IMR-90 (cell line): ENCODE results near the gene CIAO2B. TPM values are rescaled to one million over a fixed set of nuclear protein-coding genes. Genes with fewer than 3 reads are reported as not detected.

Source experiments
- ATAC-seq: fragments of 200-7000 bp; cut with Tn5 transposase; 2 replicates; pipeline ENCODE4 v1.9.1; 2020; ENCODE audit warnings: low read depth, mild to moderate bottlenecking, moderate library complexity
- BruUV-seq: library from RNA; stranded (reverse); fragments of 400-500 nt; replicated peaks from 2 replicates; lab custom pipeline; 2021; lab: Mats Ljungman, UMichigan
- CTCF ChIA-PET: fragments of 300-600 bp; formaldehyde crosslinking; extraction: SDS; loops from one replicate; lab custom pipeline; 2021; ENCODE audit warnings: antibody characterized with exemption; lab: Yijun Ruan, JAX
- POLR2A ChIA-PET: fragments of 300-600 bp; sonication (Branson Sonifier 250); formaldehyde crosslinking; loops from one replicate; lab custom pipeline; 2022; ENCODE audit warnings: antibody characterized with exemption; ENCODE audit not compliant: unreplicated experiment; lab: Charles Lee
- DNase-seq: peaks from one replicate; pipeline ENCODE4 v3.0.0; 2013
- H2AFZ ChIP-seq: replicated peaks from 2 replicates; pipeline ENCODE3; 2013; ENCODE audit warnings: low read length, mild to moderate bottlenecking; ENCODE audit not compliant: poor library complexity
- H2AK5ac ChIP-seq: 2 replicates; pipeline ENCODE4 v1.6.1; 2013; ENCODE audit warnings: low read depth, low read length, inconsistent platforms
- H2AK9ac ChIP-seq: replicated peaks from 2 replicates; pipeline ENCODE3; 2013; ENCODE audit warnings: mild to moderate bottlenecking, low read depth, low read length, moderate library complexity; ENCODE audit not compliant: poor library complexity
- H2BK120ac ChIP-seq: 2 replicates; pipeline ENCODE4 v1.6.1; 2013; ENCODE audit warnings: low read depth, low read length, inconsistent platforms
- H2BK15ac ChIP-seq: 3 replicates; pipeline ENCODE4 v1.6.1; 2013; ENCODE audit warnings: low read depth, low read length, inconsistent platforms
- H2BK20ac ChIP-seq: 2 replicates; pipeline ENCODE4 v1.6.1; 2013; ENCODE audit warnings: low read depth, mild to moderate bottlenecking, inconsistent platforms, low read length, moderate library complexity
- H2BK5ac ChIP-seq: 2 replicates; pipeline ENCODE4 v1.6.1; 2013; ENCODE audit warnings: mild to moderate bottlenecking, low read depth, low read length, inconsistent platforms; ENCODE audit not compliant: poor library complexity, severe bottlenecking
- H3K14ac ChIP-seq: replicated peaks from 2 replicates; pipeline ENCODE4 v1.6.1; 2013; ENCODE audit warnings: low read depth, low read length, inconsistent platforms
- H3K18ac ChIP-seq: 2 replicates; pipeline ENCODE4 v1.6.1; 2013; ENCODE audit warnings: low read depth, low read length, control low read depth
- H3K23ac ChIP-seq: 2 replicates; pipeline ENCODE4 v1.6.1; 2013; ENCODE audit warnings: low read depth, low read length, inconsistent platforms
- H3K27ac ChIP-seq: 2 replicates; pipeline ENCODE4 v1.5.1; 2013; ENCODE audit warnings: mild to moderate bottlenecking, control low read depth, low read length; ENCODE audit not compliant: insufficient read depth
- H3K27me3 ChIP-seq: 2 replicates; pipeline ENCODE4 v1.6.1; 2013; ENCODE audit warnings: low read length; ENCODE audit not compliant: control insufficient read depth, insufficient read depth
- H3K36me3 ChIP-seq: 2 replicates; pipeline ENCODE4 v1.6.1; 2013; ENCODE audit warnings: low read length, mixed read lengths; ENCODE audit not compliant: control insufficient read depth, insufficient read depth
- H3K4ac ChIP-seq: 2 replicates; pipeline ENCODE4 v1.6.1; 2013; ENCODE audit warnings: low read depth, low read length, inconsistent platforms
- H3K4me1 ChIP-seq: 2 replicates; pipeline ENCODE4 v1.6.1; 2013; ENCODE audit warnings: low read length, mixed read lengths; ENCODE audit not compliant: control insufficient read depth, insufficient read depth
- H3K4me2 ChIP-seq: 2 replicates; pipeline ENCODE4 v1.6.1; 2013; ENCODE audit warnings: low read depth, mild to moderate bottlenecking, control low read depth, low read length, moderate library complexity
- H3K4me3 ChIP-seq: 2 replicates; pipeline ENCODE4 v1.5.1; 2013; ENCODE audit warnings: low read depth, mild to moderate bottlenecking, control low read depth, low read length, moderate library complexity; ENCODE audit not compliant: insufficient read depth
- H3K56ac ChIP-seq: 2 replicates; pipeline ENCODE4 v1.6.1; 2013; ENCODE audit warnings: low read length, inconsistent platforms; ENCODE audit not compliant: insufficient read depth; ENCODE audit errors: extremely low read depth
- H3K79me1 ChIP-seq, 2 experiments: 2 replicates each; pipeline ENCODE4 v1.6.1; 2013; ENCODE audit warnings: low read length in 2 of 2, inconsistent platforms in 1 of 2, low read depth in 1 of 2
- H3K9ac ChIP-seq: 2 replicates; pipeline ENCODE4 v1.6.1; 2013; ENCODE audit warnings: low read depth, low read length, control low read depth
- H3K9me1 ChIP-seq: 2 replicates; pipeline ENCODE4 v1.6.1; 2013; ENCODE audit warnings: low read length, inconsistent platforms; ENCODE audit not compliant: insufficient read depth
- H3K9me3 ChIP-seq: 2 replicates; pipeline ENCODE4 v1.6.1; 2013; ENCODE audit warnings: low read length; ENCODE audit not compliant: control insufficient read depth, insufficient read depth
- H4K20me1 ChIP-seq: 2 replicates; pipeline ENCODE4 v1.6.1; 2013; ENCODE audit warnings: low read length, inconsistent platforms; ENCODE audit not compliant: insufficient read depth
- H4K5ac ChIP-seq: 2 replicates; pipeline ENCODE4 v1.6.1; 2013; ENCODE audit warnings: mild to moderate bottlenecking, low read depth, low read length, control low read depth
- H4K8ac ChIP-seq, 2 experiments: 2 replicates each; pipeline ENCODE4 v1.6.1; 2013; ENCODE audit warnings: low read depth in 2 of 2, low read length in 2 of 2, control low read depth in 1 of 2, inconsistent platforms in 1 of 2
- H4K91ac ChIP-seq: 2 replicates; pipeline ENCODE4 v1.6.1; 2013; ENCODE audit warnings: low read depth, low read length, inconsistent platforms; ENCODE audit not compliant: insufficient read depth
- MXI1 ChIP-seq: IDR thresholded peaks from 2 replicates; pipeline ENCODE4 v1.6.1; 2012; ENCODE audit warnings: low read depth, mild to moderate bottlenecking, low read length, moderate library complexity, borderline replicate concordance
- NFE2L2 ChIP-seq: fragments of 150-350 bp; IDR thresholded peaks from 2 replicates; pipeline ENCODE4 v1.6.1; 2016; ENCODE audit warnings: low read depth, mild to moderate bottlenecking, low read length
- RFX5 ChIP-seq: IDR thresholded peaks from 2 replicates; pipeline ENCODE4 v1.8.0; 2012; ENCODE audit warnings: low read depth, mild to moderate bottlenecking, low read length, moderate library complexity
- SMC3 ChIP-seq: fragments of 150-350 bp; IDR thresholded peaks from 2 replicates; pipeline ENCODE4 v1.6.1; 2016; ENCODE audit warnings: low read depth, mild to moderate bottlenecking, antibody characterized with exemption, low read length, moderate library complexity
- WGBS, 2 experiments: methylation state at CpG; one replicate each; pipeline versions ENCODE4 v1.1.5 to v1.1.7; 2013; ENCODE audit warnings: missing lambda C conversion rate in 2 of 2; ENCODE audit not compliant: insufficient read length in 1 of 2; ENCODE audit errors: extremely low coverage in 2 of 2; 5-methylcytosine and 5-hydroxymethylcytosine counted together
- dilution Hi-C: fragments of 300-500 bp; cut with HindIII; formaldehyde crosslinking; loops from one replicate; pipeline ENCODE4 v1.14.3; 2018; ENCODE audit warnings: low sequenced_read_pairs; ENCODE audit not compliant: unreplicated experiment
- in situ Hi-C: fragments of 300-500 bp; cut with MboI; formaldehyde crosslinking; loops from 3 replicates; pipeline ENCODE4 v1.14.3; 2019; ENCODE audit warnings: low sequenced_read_pairs, inconsistent platforms, mixed read lengths
- intact Hi-C: fragments of 100-400 bp; cut with micrococcal nuclease; formaldehyde crosslinking; loops from 2 replicates; pipeline ENCODE4 v1.10.0; 2022
- polyA plus RNA-seq, 3 experiments: library from polyadenylated mRNA; depleted of rRNA; stranded (reverse); fragments of >200 nt; gene quantifications; 2 replicates each; pipeline ENCODE4 v1.2.3, GENCODE V29; 2012; ENCODE audit warnings: low replicate concordance in 1 of 3
- total RNA-seq: library from RNA; depleted of rRNA; stranded (reverse); fragments of >200 nt; gene quantifications from 2 replicates; pipeline ENCODE4 v1.2.3, GENCODE V29; 2012

CIAO2B gene
- total and polyA plus RNA-seq, 2 of the 4 experiments (the other 2 are of a cell fraction), result 148 to 234 TPM

DNA sequence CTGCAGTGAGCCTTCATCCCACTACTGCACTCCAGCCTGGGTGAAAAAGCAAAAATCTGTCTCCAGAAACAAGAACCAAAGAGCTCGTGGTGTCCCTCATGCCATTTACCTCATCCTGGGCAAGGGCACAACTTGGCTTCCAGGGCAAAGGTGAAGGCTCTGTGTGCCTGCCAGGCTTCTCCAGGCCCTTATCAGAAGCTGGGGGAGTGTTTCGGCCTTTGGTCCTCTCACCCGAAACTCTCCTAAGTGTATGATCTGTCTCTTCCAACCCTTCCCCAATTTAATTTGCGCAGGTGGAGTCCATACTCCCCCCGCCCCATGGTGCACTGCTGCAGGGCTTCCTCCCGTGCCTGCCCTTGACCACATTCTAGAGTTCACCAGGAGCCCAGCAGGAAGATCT is 2.3 kb upstream of the CIAO2B start:
- intact Hi-C loops, result no loop called here
- TF ChIP-seq SMC3, result no peak
- no peak for TF ChIP-seq RFX5
- no peak for TF ChIP-seq NFE2L2
- TF ChIP-seq MXI1, result no peak
- ATAC-seq, result no peak
- no peaks in the 10 kb centered on the region for H3K9me3 ChIP-seq
- in situ Hi-C loops, result no loop called here
- no peak overlapping the region for H3K23ac ChIP-seq
- H3K79me1 ChIP-seq, result peaks cover 25 to 93% of the 10 kb centered on the region in 2 experiments
- no peak overlapping the region for H4K8ac ChIP-seq
- H3K27ac ChIP-seq, result no peak overlapping the region
- H3K9me1 ChIP-seq, result peaks cover 26% of the 10 kb centered on the region
- H4K91ac ChIP-seq, result no peak overlapping the region
- no TSS peak for BruUV-seq
- H3K4ac ChIP-seq, result no peak overlapping the region
- no peak overlapping the region for H3K56ac ChIP-seq
- H3K4me2 ChIP-seq, result peak overlapping the region; percentile 89
- H3K27me3 ChIP-seq, result no peaks in the 10 kb centered on the region
- DNase-seq, result no peak
- H3K9ac ChIP-seq, result no peak overlapping the region
- H3K4me1 ChIP-seq, result peaks cover 9% of the 10 kb centered on the region
- dilution Hi-C loops, result no loop called here
- H2BK15ac ChIP-seq, result no peak overlapping the region
- CTCF ChIA-PET, result no interaction called here
- WGBS, 2 experiments, result 95% methylated on average over 3 of the region's 6 CpGs; no CpG with 5 or more reads in 1 of the 2 experiments
- POLR2A ChIA-PET, result no interaction called here
- H2BK20ac ChIP-seq, result no peak overlapping the region
- no peak overlapping the region for H2AK9ac ChIP-seq
- no peak overlapping the region for H2BK5ac ChIP-seq
- no peak overlapping the region for H4K5ac ChIP-seq
- peaks cover 47% of the 10 kb centered on the region for H3K36me3 ChIP-seq
- H3K4me3 ChIP-seq, result no peak overlapping the region
- no peak overlapping the region for H3K18ac ChIP-seq
- H4K20me1 ChIP-seq, result peaks cover 45% of the 10 kb centered on the region
- H2AK5ac ChIP-seq, result peak overlapping the region; percentile 3; the same call in 1 of the 2 replicates
- 0 out of 2 replicates have a peak overlapping the region, but pooled peaks have one; percentile 57 for H3K14ac ChIP-seq
- no peak overlapping the region for H2BK120ac ChIP-seq
- H2AFZ ChIP-seq, result no peak overlapping the region
